ENCODE data around the gene GYPA.
"Not testable (repeated sequence)": the region's sequence is repeated elsewhere in the genome, so short reads cannot be mapped to it uniquely, and the experiment has no call there.

- TF ChIP-seq CTCF (conservative IDR thresholded peaks at IDR 0.05; ENCODE audit: low read depth, low read length); EZH2 (IDR thresholded peaks at IDR 0.05; ENCODE audit: borderline replicate concordance, low read depth, low read length, poor library complexity, severe bottlenecking): not testable (repeated sequence)
Measured at GRCh38 chr4:144136189-144136588, 4.3 kb downstream of the GYPA start.

All from A673 (cell line).